Measurements from ENCODE around the gene CFP. TPM values are rescaled to one million over a fixed set of nuclear protein-coding genes. Genes with fewer than 3 reads are reported as not detected.
A peak's percentile ranks its signal among the peaks of the same experiment; 100 is the strongest.

The CFP gene
- polyA plus RNA-seq, 1 donor from 2014 or later: 4.8 TPM

DNA sequence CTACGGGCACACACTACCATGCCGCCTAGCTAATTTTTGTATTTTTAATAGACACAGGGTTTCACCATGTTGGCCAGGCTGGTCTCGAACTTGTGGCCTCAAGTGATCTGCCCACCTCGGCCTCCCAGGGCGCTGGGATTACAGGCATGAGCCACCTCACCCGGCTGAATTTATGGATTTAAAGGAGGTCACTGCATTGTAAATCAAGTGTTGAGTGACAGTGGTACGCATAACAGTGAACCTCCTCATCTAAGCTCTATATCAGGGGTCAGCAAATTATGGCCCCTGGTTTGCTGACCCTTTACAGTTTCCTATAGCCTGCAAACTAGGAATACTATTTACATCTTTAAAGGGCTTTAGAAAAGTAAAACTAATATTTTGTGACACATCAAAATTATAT, 31.8 kb upstream of the CFP start:
- no peaks in the 10 kb centered on the region for H3K36me3 ChIP-seq (ENCODE audit: insufficient read depth, low read length)
- H3K9me2 ChIP-seq (ENCODE audit: insufficient read depth, low read length): no peaks in the 10 kb centered on the region
- no peak overlapping the region for H3K4me3 ChIP-seq (ENCODE audit: low read length)
- H3K27ac ChIP-seq (ENCODE audit: low read length): no peak overlapping the region
- no peak overlapping the region for H3K9ac ChIP-seq (ENCODE audit: low read length)
- no peaks in the 10 kb centered on the region for H3K79me2 ChIP-seq (replicated peaks; ENCODE audit: insufficient read depth, low read length)
- TF ChIP-seq MXI1 (conservative IDR thresholded peaks at IDR 0.05; ENCODE audit: poor library complexity, severe bottlenecking) (no peak), TAF1 (IDR thresholded peaks at IDR 0.05; ENCODE audit: low read depth) (no peak), SMC3 (conservative IDR thresholded peaks at IDR 0.05; ENCODE audit: poor library complexity) (no peak), EP300 (conservative IDR thresholded peaks at IDR 0.05; ENCODE audit: poor library complexity, severe bottlenecking) (no peak), POLR2AphosphoS5 (IDR thresholded peaks at IDR 0.05) (no peak), RAD21 (conservative IDR thresholded peaks at IDR 0.05) (no peak), EZH2 (IDR thresholded peaks at IDR 0.05; ENCODE audit: borderline replicate concordance, insufficient read depth, low read length, poor library complexity, severe bottlenecking) (no peak)
- TF ChIP-seq, protein P1, sequence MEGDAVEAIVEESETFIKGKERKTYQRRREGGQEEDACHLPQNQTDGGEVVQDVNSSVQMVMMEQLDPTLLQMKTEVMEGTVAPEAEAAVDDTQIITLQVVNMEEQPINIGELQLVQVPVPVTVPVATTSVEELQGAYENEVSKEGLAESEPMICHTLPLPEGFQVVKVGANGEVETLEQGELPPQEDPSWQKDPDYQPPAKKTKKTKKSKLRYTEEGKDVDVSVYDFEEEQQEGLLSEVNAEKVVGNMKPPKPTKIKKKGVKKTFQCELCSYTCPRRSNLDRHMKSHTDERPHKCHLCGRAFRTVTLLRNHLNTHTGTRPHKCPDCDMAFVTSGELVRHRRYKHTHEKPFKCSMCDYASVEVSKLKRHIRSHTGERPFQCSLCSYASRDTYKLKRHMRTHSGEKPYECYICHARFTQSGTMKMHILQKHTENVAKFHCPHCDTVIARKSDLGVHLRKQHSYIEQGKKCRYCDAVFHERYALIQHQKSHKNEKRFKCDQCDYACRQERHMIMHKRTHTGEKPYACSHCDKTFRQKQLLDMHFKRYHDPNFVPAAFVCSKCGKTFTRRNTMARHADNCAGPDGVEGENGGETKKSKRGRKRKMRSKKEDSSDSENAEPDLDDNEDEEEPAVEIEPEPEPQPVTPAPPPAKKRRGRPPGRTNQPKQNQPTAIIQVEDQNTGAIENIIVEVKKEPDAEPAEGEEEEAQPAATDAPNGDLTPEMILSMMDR (IDR thresholded peaks at IDR 0.05; ENCODE audit: poor library complexity, severe bottlenecking): no peak
- TF ChIP-seq, protein P2, sequence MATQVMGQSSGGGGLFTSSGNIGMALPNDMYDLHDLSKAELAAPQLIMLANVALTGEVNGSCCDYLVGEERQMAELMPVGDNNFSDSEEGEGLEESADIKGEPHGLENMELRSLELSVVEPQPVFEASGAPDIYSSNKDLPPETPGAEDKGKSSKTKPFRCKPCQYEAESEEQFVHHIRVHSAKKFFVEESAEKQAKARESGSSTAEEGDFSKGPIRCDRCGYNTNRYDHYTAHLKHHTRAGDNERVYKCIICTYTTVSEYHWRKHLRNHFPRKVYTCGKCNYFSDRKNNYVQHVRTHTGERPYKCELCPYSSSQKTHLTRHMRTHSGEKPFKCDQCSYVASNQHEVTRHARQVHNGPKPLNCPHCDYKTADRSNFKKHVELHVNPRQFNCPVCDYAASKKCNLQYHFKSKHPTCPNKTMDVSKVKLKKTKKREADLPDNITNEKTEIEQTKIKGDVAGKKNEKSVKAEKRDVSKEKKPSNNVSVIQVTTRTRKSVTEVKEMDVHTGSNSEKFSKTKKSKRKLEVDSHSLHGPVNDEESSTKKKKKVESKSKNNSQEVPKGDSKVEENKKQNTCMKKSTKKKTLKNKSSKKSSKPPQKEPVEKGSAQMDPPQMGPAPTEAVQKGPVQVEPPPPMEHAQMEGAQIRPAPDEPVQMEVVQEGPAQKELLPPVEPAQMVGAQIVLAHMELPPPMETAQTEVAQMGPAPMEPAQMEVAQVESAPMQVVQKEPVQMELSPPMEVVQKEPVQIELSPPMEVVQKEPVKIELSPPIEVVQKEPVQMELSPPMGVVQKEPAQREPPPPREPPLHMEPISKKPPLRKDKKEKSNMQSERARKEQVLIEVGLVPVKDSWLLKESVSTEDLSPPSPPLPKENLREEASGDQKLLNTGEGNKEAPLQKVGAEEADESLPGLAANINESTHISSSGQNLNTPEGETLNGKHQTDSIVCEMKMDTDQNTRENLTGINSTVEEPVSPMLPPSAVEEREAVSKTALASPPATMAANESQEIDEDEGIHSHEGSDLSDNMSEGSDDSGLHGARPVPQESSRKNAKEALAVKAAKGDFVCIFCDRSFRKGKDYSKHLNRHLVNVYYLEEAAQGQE (IDR thresholded peaks at IDR 0.05; ENCODE audit: borderline replicate concordance): no peak
- no peaks in the 10 kb centered on the region for H4K20me1 ChIP-seq (ENCODE audit: insufficient read depth)
- no peaks in the 10 kb centered on the region for H3F3A ChIP-seq (ENCODE audit: insufficient read depth, low read length, poor library complexity, severe bottlenecking)
- no peak overlapping the region for H3K4me2 ChIP-seq (ENCODE audit: low read length)
- H2AFZ ChIP-seq (ENCODE audit: low read depth, low read length): no peak overlapping the region
- no peaks in the 10 kb centered on the region for H3K27me3 ChIP-seq (ENCODE audit: insufficient read depth, low read depth, low read length)
- H3K9me3 ChIP-seq (ENCODE audit: low read length): no peaks in the 10 kb centered on the region

DNA sequence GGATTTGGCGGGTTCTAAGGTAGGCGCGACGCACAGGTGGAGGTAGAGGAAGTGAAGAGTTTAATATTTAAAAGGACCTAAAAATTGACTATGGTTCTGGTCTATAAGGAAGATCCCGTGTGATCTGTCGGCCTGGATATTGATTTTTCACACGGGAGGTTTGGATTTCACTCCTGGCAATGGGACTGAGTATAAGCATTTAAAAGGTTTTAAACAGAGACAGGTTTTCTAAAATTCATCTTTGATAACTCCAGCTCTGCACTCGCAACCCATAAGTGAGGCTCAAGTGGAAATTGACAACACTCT, 29.6 kb upstream of the CFP start:
- peak overlapping the region; percentile 83 for H3K9ac ChIP-seq (ENCODE audit: low read length)
- no peaks in the 10 kb centered on the region for H3K9me3 ChIP-seq (ENCODE audit: low read length)
- H3K4me2 ChIP-seq (ENCODE audit: low read length): peak overlapping the region; percentile 10
- no peaks in the 10 kb centered on the region for H3K36me3 ChIP-seq (ENCODE audit: insufficient read depth, low read length)
- peak overlapping the region; percentile 65 for H2AFZ ChIP-seq (ENCODE audit: low read depth, low read length)
- H3K4me3 ChIP-seq (ENCODE audit: low read length): peak overlapping the region; percentile 77
- no peak for TF ChIP-seq EZH2 (IDR thresholded peaks at IDR 0.05; ENCODE audit: borderline replicate concordance, insufficient read depth, low read length, poor library complexity, severe bottlenecking)
- TF ChIP-seq TAF1 (IDR thresholded peaks at IDR 0.05; ENCODE audit: low read depth): no peak
- TF ChIP-seq, protein P2 (IDR thresholded peaks at IDR 0.05; ENCODE audit: borderline replicate concordance): no peak
- TF ChIP-seq POLR2AphosphoS5 (IDR thresholded peaks at IDR 0.05): no peak
- TF ChIP-seq, protein P1 (IDR thresholded peaks at IDR 0.05; ENCODE audit: poor library complexity, severe bottlenecking): no peak
- TF ChIP-seq RAD21 (conservative IDR thresholded peaks at IDR 0.05): no peak
- no peak for TF ChIP-seq SMC3 (conservative IDR thresholded peaks at IDR 0.05; ENCODE audit: poor library complexity)
- TF ChIP-seq EP300 (conservative IDR thresholded peaks at IDR 0.05; ENCODE audit: poor library complexity, severe bottlenecking): no peak
- TF ChIP-seq MXI1 (conservative IDR thresholded peaks at IDR 0.05; ENCODE audit: poor library complexity, severe bottlenecking): no peak
- H3K27ac ChIP-seq (ENCODE audit: low read length): peak overlapping the region; percentile 82
- H3K27me3 ChIP-seq (ENCODE audit: insufficient read depth, low read depth, low read length): no peaks in the 10 kb centered on the region
- no peaks in the 10 kb centered on the region for H3K9me2 ChIP-seq (ENCODE audit: insufficient read depth, low read length)
- no peaks in the 10 kb centered on the region for H3F3A ChIP-seq (ENCODE audit: insufficient read depth, low read length, poor library complexity, severe bottlenecking)
- no peaks in the 10 kb centered on the region for H4K20me1 ChIP-seq (ENCODE audit: insufficient read depth)
- H3K79me2 ChIP-seq (replicated peaks; ENCODE audit: insufficient read depth, low read length): no peaks in the 10 kb centered on the region
